NCI-H2196 treated with DMSO at 0.1 percent for 48 hours (cell line): ENCODE measurements around the gene OR13F1.
"Not testable (repeated sequence)": the region's sequence is repeated elsewhere in the genome, so short reads cannot be mapped to it uniquely, and the experiment has no call there.

ENCODE experiments used
- DNase-seq: peaks from one replicate; lab custom pipeline; 2025; ENCODE audit not compliant: unreplicated experiment; lab: John Stamatoyannopoulos, UW

OR13F1 gene

GRCh38 chr9:104503963-104504362 lies at the start of gene OR13F1:
TSS of gene OR13F1 (plus strand) at chr9:104504263. CDS start at chr9:104504263, 0 bp downstream.
- no peak for DNase-seq

GRCh38 chr9:104456831-104457230 lies 47.2 kb upstream of the OR13F1 start:
- DNase-seq = no peak

- no peak for DNase-seq
These were observed 40.2 kb upstream of the OR13F1 start for GRCh38 chr9:104463864-104464263.

GRCh38 chr9:104468261-104468660 lies 35.8 kb upstream of the OR13F1 start:
- no peak for DNase-seq

- no peak for DNase-seq
These were observed 21.0 kb upstream of the OR13F1 start for GRCh38 chr9:104482921-104483570.

- DNase-seq = no peak
These were observed 19.0 kb upstream of the OR13F1 start for GRCh38 chr9:104485014-104485413.

- no peak for DNase-seq
These were observed 9.3 kb upstream of the OR13F1 start for GRCh38 chr9:104494808-104495207.

- no peak for DNase-seq
These were observed 623 bp upstream of the OR13F1 start for GRCh38 chr9:104503440-104503839.

- DNase-seq = no peak
These were observed 2.5 kb downstream of the OR13F1 start for GRCh38 chr9:104506565-104506964.

GRCh38 chr9:104514901-104515300 lies 10.8 kb downstream of the OR13F1 start:
- DNase-seq = no peak

GRCh38 chr9:104520241-104520640 lies 16.2 kb downstream of the OR13F1 start:
- not testable (repeated sequence) for DNase-seq

- DNase-seq = no peak
These were observed 23.0 kb downstream of the OR13F1 start, which contains the start of gene OR13C4 for GRCh38 chr9:104527109-104527508. TSS of gene OR13C4 (minus strand) at chr9:104527209. CDS start at chr9:104527209, 0 bp downstream.

GRCh38 chr9:104536756-104537155 lies 32.7 kb downstream of the OR13F1 start, which contains the start of gene OR13C3:
TSS of gene OR13C3 (minus strand) at chr9:104536856. CDS start at chr9:104536723, 133 bp downstream.
- DNase-seq = no peak

- DNase-seq = no peak
These were observed 35.2 kb downstream of the OR13F1 start for GRCh38 chr9:104539275-104539674.

GRCh38 chr9:104544644-104545043 lies 40.6 kb downstream of the OR13F1 start:
- no peak for DNase-seq

GRCh38 chr9:104553261-104553660 lies 49.2 kb downstream of the OR13F1 start:
- DNase-seq = no peak
